K562 (cell line): ENCODE data around the gene RPL38. TPM values are rescaled to one million over a fixed set of nuclear protein-coding genes. Genes with fewer than 3 reads are reported as not detected.

Experiments used
- ATF1 ChIP-seq, 2 experiments: fragments of 450-650 bp in 1 of 2; IDR thresholded peaks; 2 replicates each; pipeline ENCODE4 v1.6.1; 2016; ENCODE audit warnings: missing compliant biosample characterization in 1 of 2, missing genetic modification characterization in 1 of 2
- BDP1 ChIP-seq: IDR thresholded peaks from 3 replicates; pipeline ENCODE4 v1.6.1; 2011; ENCODE audit not compliant: insufficient read length, insufficient read depth
- FOXJ2 ChIP-seq: fragments of 200-800 bp; sonication (Bioruptor generic); IDR thresholded peaks from 2 replicates; pipeline ENCODE4 v1.6.1; 2016; ENCODE audit warnings: missing genetic modification characterization, missing compliant biosample characterization
- FOXM1 ChIP-seq, 2 experiments: fragments of 450-650 bp in 1 of 2; sonication (generic) in 1 of 2; formaldehyde crosslinking in 1 of 2; IDR thresholded peaks; 2 replicates each; pipeline versions ENCODE4 v1.6.1 to v1.9.0; 2017 to 2022; ENCODE audit warnings: low read depth in 2 of 2, mild to moderate bottlenecking in 2 of 2, missing genetic modification reagents in 1 of 2, moderate library complexity in 1 of 2
- MEF2A ChIP-seq: IDR thresholded peaks from 2 replicates; pipeline ENCODE4 v1.6.1; 2011; ENCODE audit warnings: low read depth, mild to moderate bottlenecking, low read length, moderate library complexity; ENCODE audit not compliant: control insufficient read depth
- NCOA1 ChIP-seq: fragments of 450-650 bp; IDR thresholded peaks from 2 replicates; pipeline ENCODE4 v1.6.1; 2016; ENCODE audit warnings: low read depth
- POLR2A ChIP-seq: fragments of 450-650 bp; conservative IDR thresholded peaks from 2 replicates; pipeline ENCODE4 v1.6.1; 2016
- RB1 ChIP-seq: fragments of 450-650 bp; IDR thresholded peaks from 2 replicates; pipeline ENCODE4 v1.6.1; 2017; ENCODE audit warnings: low read depth, mild to moderate bottlenecking
- ZKSCAN8 ChIP-seq: fragments of 200-800 bp; sonication (Bioruptor generic); IDR thresholded peaks from 2 replicates; pipeline ENCODE4 v1.6.1; 2016; ENCODE audit warnings: missing genetic modification characterization, missing compliant biosample characterization
- ZNF239 ChIP-seq: fragments of 250-450 bp; sonication (Bioruptor Pico); IDR thresholded peaks from 2 replicates; pipeline ENCODE4 v1.4.0; 2020; ENCODE audit warnings: mild to moderate bottlenecking
- ZZZ3 ChIP-seq: fragments of 450-650 bp; IDR thresholded peaks from 2 replicates; pipeline ENCODE4 v1.6.1; 2016; ENCODE audit warnings: antibody characterized with exemption, mild to moderate bottlenecking, moderate library complexity
- polyA plus RNA-seq, 8 experiments: library from polyadenylated mRNA; depleted of rRNA in 4 of 8; stranded (reverse) in 5 of 8; unstranded in 3 of 8; fragments of >200 nt; fragmentation: Nextera tagmentation in 2 of 8; fragmentation: Illumina TruSeq in 1 of 8; extraction: Ambion mirVana in 2 of 8; extraction: Trizol in 1 of 8; gene quantifications; 2 replicates each; pipeline versions ENCODE4 v1.2.1 to v1.2.3, GENCODE V29; 2011 to 2014; ENCODE audit warnings: inconsistent platforms in 1 of 8, missing spikeins in 1 of 8
- total RNA-seq, 7 experiments: library from RNA; depleted of rRNA in 6 of 7; stranded (reverse); fragments of >200 nt in 6 of 7; fragmentation: Illumina TruSeq in 2 of 7; extraction: Trizol in 2 of 7; gene quantifications; 2 replicates each; pipeline versions ENCODE4 v1.2.1 to v1.2.3, GENCODE V29; 2011 to 2021; ENCODE audit warnings: low replicate concordance in 1 of 7
- TF ChIP-seq, protein P1 (sequence below): IDR thresholded peaks from 3 replicates; pipeline ENCODE4 v1.6.1; 2011; ENCODE audit warnings: borderline replicate concordance, mild to moderate bottlenecking, moderate library complexity; ENCODE audit not compliant: insufficient read length; ENCODE audit errors: extremely low read depth
- TF ChIP-seq, protein P2 (sequence below), 2 experiments: fragments of 450-650 bp; IDR thresholded peaks; 2 replicates each; pipeline ENCODE4 v1.6.1; 2016
- TF ChIP-seq, protein P3 (sequence below): sonication (generic); formaldehyde crosslinking; IDR thresholded peaks from 2 replicates; pipeline ENCODE4 v1.8.0; 2022; ENCODE audit warnings: missing genetic modification reagents, mild to moderate bottlenecking, borderline replicate concordance

The RPL38 gene
- total and polyA plus RNA-seq, 9 of the 15 experiments (the other 6 are each of a cell fraction or from before 2014, with no cell fraction given), result 1,224 to 3,864 (median 1,939) TPM

DNA sequence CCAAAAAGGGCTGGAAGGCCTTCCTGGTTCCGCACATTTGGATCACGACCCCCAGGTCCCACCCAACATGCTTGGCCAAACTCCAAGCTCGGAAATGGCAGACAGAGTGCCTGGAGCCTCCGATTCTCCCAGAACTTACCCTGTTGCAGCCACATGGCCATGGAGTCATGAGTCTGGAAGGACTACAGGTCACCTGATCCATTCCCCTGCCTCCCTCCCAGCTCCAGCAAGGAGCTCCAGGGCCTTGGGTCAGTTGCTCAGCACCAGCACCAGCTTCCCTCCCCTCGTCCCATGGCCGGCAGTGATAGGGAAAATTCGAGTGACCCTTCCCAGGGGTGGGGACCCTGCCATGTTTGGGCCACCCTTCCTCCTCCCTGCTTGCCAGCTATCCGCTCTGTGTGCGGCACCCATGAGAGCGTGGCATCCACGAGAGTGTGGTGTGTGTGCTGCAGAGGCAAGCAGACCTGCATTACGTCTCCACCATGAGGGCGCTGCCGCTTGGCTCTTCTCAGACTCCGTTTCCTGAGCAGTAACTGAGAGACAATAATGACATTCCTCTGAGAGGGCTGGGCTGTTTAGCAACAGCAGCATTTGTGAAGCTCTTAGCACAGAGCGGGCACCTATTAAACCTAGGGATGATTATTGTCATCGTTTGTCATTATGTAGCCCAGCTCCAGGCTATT lies 21.3 kb upstream of the RPL38 start (continued):
- TF ChIP-seq, protein P1, sequence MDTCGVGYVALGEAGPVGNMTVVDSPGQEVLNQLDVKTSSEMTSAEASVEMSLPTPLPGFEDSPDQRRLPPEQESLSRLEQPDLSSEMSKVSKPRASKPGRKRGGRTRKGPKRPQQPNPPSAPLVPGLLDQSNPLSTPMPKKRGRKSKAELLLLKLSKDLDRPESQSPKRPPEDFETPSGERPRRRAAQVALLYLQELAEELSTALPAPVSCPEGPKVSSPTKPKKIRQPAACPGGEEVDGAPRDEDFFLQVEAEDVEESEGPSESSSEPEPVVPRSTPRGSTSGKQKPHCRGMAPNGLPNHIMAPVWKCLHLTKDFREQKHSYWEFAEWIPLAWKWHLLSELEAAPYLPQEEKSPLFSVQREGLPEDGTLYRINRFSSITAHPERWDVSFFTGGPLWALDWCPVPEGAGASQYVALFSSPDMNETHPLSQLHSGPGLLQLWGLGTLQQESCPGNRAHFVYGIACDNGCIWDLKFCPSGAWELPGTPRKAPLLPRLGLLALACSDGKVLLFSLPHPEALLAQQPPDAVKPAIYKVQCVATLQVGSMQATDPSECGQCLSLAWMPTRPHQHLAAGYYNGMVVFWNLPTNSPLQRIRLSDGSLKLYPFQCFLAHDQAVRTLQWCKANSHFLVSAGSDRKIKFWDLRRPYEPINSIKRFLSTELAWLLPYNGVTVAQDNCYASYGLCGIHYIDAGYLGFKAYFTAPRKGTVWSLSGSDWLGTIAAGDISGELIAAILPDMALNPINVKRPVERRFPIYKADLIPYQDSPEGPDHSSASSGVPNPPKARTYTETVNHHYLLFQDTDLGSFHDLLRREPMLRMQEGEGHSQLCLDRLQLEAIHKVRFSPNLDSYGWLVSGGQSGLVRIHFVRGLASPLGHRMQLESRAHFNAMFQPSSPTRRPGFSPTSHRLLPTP, result no peak
- TF ChIP-seq BDP1 (no peak), ATF1 (CRISPR knock-in tag; IDR thresholded peaks at IDR 0.05) (no peak), ATF1 (tag; IDR thresholded peaks at IDR 0.05) (no peak), MEF2A (no peak), ZZZ3 (no peak), POLR2A (no peak), FOXM1 (IDR thresholded peaks at IDR 0.05; ENCODE audit: low read depth) (no peak), FOXM1 (CRISPR knock-in tag; IDR thresholded peaks at IDR 0.05; ENCODE audit: low read depth) (no peak), ZNF239 (no peak), FOXJ2 (tag) (no peak), NCOA1 (no peak), RB1 (no peak), ZKSCAN8 (CRISPR knock-in tag) (no peak)
- TF ChIP-seq, protein P2, sequence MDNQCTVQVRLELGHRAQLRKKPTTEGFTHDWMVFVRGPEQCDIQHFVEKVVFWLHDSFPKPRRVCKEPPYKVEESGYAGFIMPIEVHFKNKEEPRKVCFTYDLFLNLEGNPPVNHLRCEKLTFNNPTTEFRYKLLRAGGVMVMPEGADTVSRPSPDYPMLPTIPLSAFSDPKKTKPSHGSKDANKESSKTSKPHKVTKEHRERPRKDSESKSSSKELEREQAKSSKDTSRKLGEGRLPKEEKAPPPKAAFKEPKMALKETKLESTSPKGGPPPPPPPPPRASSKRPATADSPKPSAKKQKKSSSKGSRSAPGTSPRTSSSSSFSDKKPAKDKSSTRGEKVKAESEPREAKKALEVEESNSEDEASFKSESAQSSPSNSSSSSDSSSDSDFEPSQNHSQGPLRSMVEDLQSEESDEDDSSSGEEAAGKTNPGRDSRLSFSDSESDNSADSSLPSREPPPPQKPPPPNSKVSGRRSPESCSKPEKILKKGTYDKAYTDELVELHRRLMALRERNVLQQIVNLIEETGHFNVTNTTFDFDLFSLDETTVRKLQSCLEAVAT (IDR thresholded peaks at IDR 0.05), result no peak
- TF ChIP-seq, protein P3, sequence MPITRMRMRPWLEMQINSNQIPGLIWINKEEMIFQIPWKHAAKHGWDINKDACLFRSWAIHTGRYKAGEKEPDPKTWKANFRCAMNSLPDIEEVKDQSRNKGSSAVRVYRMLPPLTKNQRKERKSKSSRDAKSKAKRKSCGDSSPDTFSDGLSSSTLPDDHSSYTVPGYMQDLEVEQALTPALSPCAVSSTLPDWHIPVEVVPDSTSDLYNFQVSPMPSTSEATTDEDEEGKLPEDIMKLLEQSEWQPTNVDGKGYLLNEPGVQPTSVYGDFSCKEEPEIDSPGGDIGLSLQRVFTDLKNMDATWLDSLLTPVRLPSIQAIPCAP (CRISPR knock-in tag), result no peak
